Natural killer cell (primary cell): ENCODE measurements around the gene TEC. TPM values are rescaled to one million over a fixed set of nuclear protein-coding genes. Genes with fewer than 3 reads are reported as not detected.

Source experiments
- ATAC-seq, 3 donors: fragments of 150-1000 bp in 2 of 3; fragments of 200-7000 bp in 1 of 3; cut with Tn5 transposase; 1 replicate in 1 of 3; 2 replicates in 2 of 3; pipeline ENCODE4 v1.10.0; 2021; ENCODE audit warnings: mild to moderate bottlenecking in 2 of 3, moderate library complexity in 2 of 3
- DNase-seq, 2 donors: peaks; one replicate each; pipeline versions ENCODE4 v3.0.0 to v3.0.0-alpha.2; 2013 to 2021; ENCODE audit warnings: mixed read lengths in 1 of 2
- H3K27ac ChIP-seq: one replicate; pipeline ENCODE4 v1.5.1; 2013; ENCODE audit warnings: mild to moderate bottlenecking, low read length
- H3K27me3 ChIP-seq: one replicate; pipeline ENCODE4 v1.6.1; 2013; ENCODE audit warnings: low read length; ENCODE audit not compliant: control insufficient read depth, insufficient read depth
- H3K36me3 ChIP-seq: one replicate; pipeline ENCODE4 v1.6.1; 2013; ENCODE audit warnings: low read length; ENCODE audit not compliant: control insufficient read depth, insufficient read depth
- H3K4me1 ChIP-seq: one replicate; pipeline ENCODE4 v1.6.1; 2013; ENCODE audit warnings: low read length; ENCODE audit not compliant: control insufficient read depth, insufficient read depth
- H3K4me3 ChIP-seq: one replicate; pipeline ENCODE4 v1.5.1; 2013; ENCODE audit warnings: low read length
- H3K9me3 ChIP-seq: one replicate; pipeline ENCODE4 v1.6.1; 2013; ENCODE audit warnings: low read length; ENCODE audit not compliant: control insufficient read depth, insufficient read depth
- H3K27ac Mint-ChIP-seq, 2 donors: one replicate each; pipeline ENCODE4 v1.8.0; 2022; ENCODE audit warnings: mild to moderate bottlenecking in 2 of 2, mixed read lengths in 2 of 2, moderate library complexity in 1 of 2
- H3K27me3 Mint-ChIP-seq, 2 donors: one replicate each; pipeline ENCODE4 v1.8.0; 2022; ENCODE audit warnings: low read depth in 2 of 2, mixed read lengths in 2 of 2
- H3K36me3 Mint-ChIP-seq: one replicate; pipeline ENCODE4 v1.8.0; 2022; ENCODE audit warnings: mixed read lengths
- H3K4me1 Mint-ChIP-seq, 2 donors: one replicate each; pipeline ENCODE4 v1.8.0; 2022; ENCODE audit warnings: mixed read lengths in 2 of 2
- H3K4me3 Mint-ChIP-seq: one replicate; pipeline ENCODE4 v1.8.0; 2022; ENCODE audit warnings: mild to moderate bottlenecking, moderate library complexity, mixed read lengths
- H3K9me3 Mint-ChIP-seq, 2 donors: one replicate each; pipeline ENCODE4 v1.8.0; 2022; ENCODE audit warnings: mixed read lengths in 2 of 2
- CTCF ChIP-seq: fragments of 200-600 bp; IDR thresholded peaks from one replicate; pipeline ENCODE4 v1.8.0; 2022; ENCODE audit warnings: antibody characterized with exemption
- whole genome bisulfite sequencing: methylation state at CpG from one replicate; pipeline ENCODE4 v1.1.7; 2013; ENCODE audit warnings: missing lambda C conversion rate; ENCODE audit not compliant: insufficient coverage; 5-methylcytosine and 5-hydroxymethylcytosine counted together
- intact Hi-C: fragments of 100-400 bp; cut with micrococcal nuclease; formaldehyde crosslinking; loops from one replicate; pipeline ENCODE4 v1.14.2; 2022
- total RNA-seq, 4 donors: library from RNA; stranded (reverse); fragments of 120-200 nt in 1 of 4; gene quantifications; one replicate each; pipeline versions ENCODE4 v1.2.3 to v1.2.4, GENCODE V29; 2013 to 2022

Gene TEC
- total RNA-seq, 3 donors from 2014 or later (not counting 1 experiment from before 2014, with no cell fraction given), result 4.0 to 7.4 (median 4.7) TPM

GRCh38 chr4:48248559-48248953 is 21.1 kb downstream of the TEC start:
- Histone ChIP-seq H3K4me1 (no peaks in the 10 kb centered on the region), H3K4me3 (no peak overlapping the region), H3K27ac (no peak overlapping the region), H3K27me3 (no peaks in the 10 kb centered on the region), H3K36me3 (no peaks in the 10 kb centered on the region), H3K9me3 (no peaks in the 10 kb centered on the region)
- no peak overlapping the region for H3K4me3 Mint-ChIP-seq
- H3K36me3 Mint-ChIP-seq, result no peaks in the 10 kb centered on the region
- no peaks in the 10 kb centered on the region for H3K9me3 Mint-ChIP-seq
- intact Hi-C loops, result no loop called here
- DNase-seq, result no peak
- TF ChIP-seq CTCF, result no peak
- H3K27me3 Mint-ChIP-seq, result no peaks in the 10 kb centered on the region
- 86% methylated on average over 1 of the region's 1 CpG for WGBS
- H3K4me1 Mint-ChIP-seq, result peaks cover 13 to 14% of the 10 kb centered on the region in 2 donors
- H3K27ac Mint-ChIP-seq, result no peak overlapping the region
- no peak for ATAC-seq

GRCh38 chr4:48247878-48248558 is 21.6 kb downstream of the TEC start:
- H3K4me3 Mint-ChIP-seq, result no peak overlapping the region
- DNase-seq (no peak), ATAC-seq (no peak)
- TF ChIP-seq CTCF, result no peak
- peaks cover 19 to 20% of the 10 kb centered on the region in 2 donors for H3K4me1 Mint-ChIP-seq
- H3K36me3 ChIP-seq, result no peaks in the 10 kb centered on the region
- H3K9me3 Mint-ChIP-seq, result no peaks in the 10 kb centered on the region
- no peaks in the 10 kb centered on the region for H3K36me3 Mint-ChIP-seq
- no peaks in the 10 kb centered on the region for H3K27me3 ChIP-seq
- H3K27ac Mint-ChIP-seq, result no peak overlapping the region
- H3K4me3 ChIP-seq, result no peak overlapping the region
- WGBS, result 80% methylated on average over 5 of the region's 5 CpGs
- H3K27me3 Mint-ChIP-seq, result no peaks in the 10 kb centered on the region
- intact Hi-C loops, result no loop called here
- H3K27ac ChIP-seq, result no peak overlapping the region
- H3K9me3 ChIP-seq, result no peaks in the 10 kb centered on the region
- H3K4me1 ChIP-seq, result no peaks in the 10 kb centered on the region

- DNase-seq (no peak), ATAC-seq (no peak)
- Histone ChIP-seq H3K27me3 (no peaks in the 10 kb centered on the region), H3K4me3 (no peak overlapping the region), H3K36me3 (no peaks in the 10 kb centered on the region), H3K4me1 (no peaks in the 10 kb centered on the region), H3K27ac (no peak overlapping the region), H3K9me3 (no peaks in the 10 kb centered on the region)
- peaks cover 24% of the 10 kb centered on the region in 2 donors for H3K4me1 Mint-ChIP-seq
- intact Hi-C loops, result no loop called here
- no peaks in the 10 kb centered on the region for H3K9me3 Mint-ChIP-seq
- no peaks in the 10 kb centered on the region for H3K36me3 Mint-ChIP-seq
- 83% methylated on average over 2 of the region's 7 CpGs for WGBS
- no peak for TF ChIP-seq CTCF
- no peak overlapping the region for H3K4me3 Mint-ChIP-seq
- no peak overlapping the region for H3K27ac Mint-ChIP-seq
- H3K27me3 Mint-ChIP-seq, result no peaks in the 10 kb centered on the region
Measured at GRCh38 chr4:48247142-48247877, 22.3 kb downstream of the TEC start.
